Body of pancreas (tissue), 4 donors: Measurements from ENCODE around the gene LTBR. TPM values are rescaled to one million over a fixed set of nuclear protein-coding genes. Genes with fewer than 3 reads are reported as not detected.
A peak's percentile ranks its signal among the peaks of the same experiment; 100 is the strongest.

Source experiments
- ATAC-seq: fragments of 150-250 bp; one replicate; pipeline ENCODE4 v1.9.1; 2016
- DNase-seq, 4 donors: peaks; one replicate each; pipeline ENCODE4 v3.0.0-alpha.2; 2019
- H3K27ac ChIP-seq, 4 donors: fragments of 200-600 bp; sonication (generic); 1 replicate in 3 of 4; 2 replicates in 1 of 4; pipeline versions ENCODE4 v1.5.1 to v1.6.1; 2016 to 2019; ENCODE audit warnings: mild to moderate bottlenecking in 1 of 4, mixed read lengths in 1 of 4, moderate library complexity in 1 of 4
- H3K27me3 ChIP-seq, 2 donors: fragments of 200-600 bp; sonication (generic); one replicate each; pipeline ENCODE4 v1.6.0; 2016; ENCODE audit warnings: mild to moderate bottlenecking in 1 of 2
- H3K36me3 ChIP-seq, 2 donors: fragments of 200-600 bp; sonication (generic); replicated peaks in 1 of 2; 2 replicates each; pipeline ENCODE4 v1.5.1; 2016; ENCODE audit warnings: low read depth in 2 of 2; ENCODE audit not compliant: insufficient read depth in 1 of 2
- H3K4me1 ChIP-seq: fragments of 200-600 bp; sonication (generic); one replicate; pipeline ENCODE4 v1.6.0; 2016
- H3K4me3 ChIP-seq, 2 donors: fragments of 200-600 bp; sonication (generic); 1 replicate in 1 of 2; 2 replicates in 1 of 2; pipeline ENCODE4 v1.5.1; 2016 to 2019
- H3K9me3 ChIP-seq, 3 donors: fragments of 200-600 bp; sonication (generic); 1 replicate in 2 of 3; 2 replicates in 1 of 3; pipeline ENCODE4 v1.5.1; 2016
- CTCF ChIP-seq, 7 experiments: fragments of 450-650 bp in 4 of 7; fragments of 200-600 bp in 3 of 7; sonication (generic) in 3 of 7; IDR thresholded peaks; one replicate each; pipeline ENCODE4 v1.5.1; 2016 to 2019; ENCODE audit warnings: antibody characterized with exemption in 7 of 7
- POLR2A ChIP-seq, 3 donors: fragments of 450-650 bp; IDR thresholded peaks; one replicate each; pipeline ENCODE4 v1.6.1; 2016; ENCODE audit warnings: antibody characterized with exemption in 3 of 3, mild to moderate bottlenecking in 2 of 3
- WGBS, 2 donors: methylation state at CpG; one replicate each; pipeline ENCODE4 v1.1.5; 2017; 5-methylcytosine and 5-hydroxymethylcytosine counted together
- intact Hi-C: fragments of 100-400 bp; cut with DNase I; formaldehyde crosslinking; loops from one replicate; pipeline ENCODE4 v1.15.1; 2023
- total RNA-seq, 2 donors: library from RNA; depleted of rRNA; stranded (reverse); fragments of >200 nt; gene quantifications; one replicate each; pipeline ENCODE4 v1.1.0, GENCODE V29; 2016

The LTBR gene
- total RNA-seq, 2 donors from 2014 or later: 111 to 173 TPM

DNA sequence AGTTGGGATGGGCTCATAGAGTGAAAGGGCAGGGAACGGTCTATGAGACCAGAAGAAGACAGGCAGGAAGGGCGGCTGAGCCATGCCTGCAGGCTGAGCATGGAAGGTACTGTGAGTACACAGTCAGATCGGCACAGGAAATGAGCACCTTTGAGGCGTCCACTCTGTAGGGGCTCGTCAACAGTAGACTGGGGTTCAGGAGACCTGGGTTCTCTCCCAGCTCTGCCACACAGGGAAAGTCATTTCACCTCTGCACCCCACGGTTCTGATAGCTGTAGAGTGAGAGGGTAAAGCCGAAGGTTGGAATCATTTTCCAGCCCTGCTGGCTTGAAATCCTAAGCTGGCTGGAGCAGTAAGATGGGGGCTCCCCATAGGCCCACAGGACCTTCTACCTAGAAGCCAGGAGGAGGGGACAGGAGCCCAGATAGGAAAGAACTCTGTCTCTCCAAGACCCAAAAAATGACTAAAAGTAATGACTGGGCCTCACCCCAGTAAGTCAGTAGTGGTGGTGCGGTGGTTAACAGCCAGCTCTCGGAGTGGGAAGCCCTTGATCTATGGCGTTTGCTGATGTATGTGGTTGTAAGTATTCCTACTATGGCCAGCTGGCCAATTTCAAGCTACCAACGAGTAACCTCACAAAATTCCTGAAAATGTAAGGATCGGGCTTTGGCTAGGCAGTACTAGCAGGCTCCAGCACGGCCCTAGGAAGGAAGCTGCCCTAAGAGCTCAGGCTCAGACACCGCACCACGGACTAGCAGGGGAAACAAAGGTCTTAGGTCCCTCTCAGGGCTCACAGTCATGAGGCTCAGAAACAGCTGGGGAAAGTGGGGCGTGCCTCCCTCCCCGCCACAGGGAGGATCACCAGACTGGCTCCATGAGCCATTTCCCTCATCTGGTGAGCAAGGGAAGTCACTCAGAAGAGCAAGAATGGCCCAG lies 50.5 kb downstream of the LTBR start:
- 77 to 81% methylated on average over 13 to 17 of the region's 17 CpGs for WGBS, 2 donors
- no peaks in the 10 kb centered on the region for H3K27me3 ChIP-seq

GRCh38 chr12:6435961-6436715 lies 52.2 kb downstream of the LTBR start:
- Histone ChIP-seq H3K4me3 (no peak overlapping the region), H3K36me3 (no peaks in the 10 kb centered on the region), H3K27me3 (no peaks in the 10 kb centered on the region), H3K4me1 (no peaks in the 10 kb centered on the region), H3K9me3 (no peaks in the 10 kb centered on the region), H3K27ac (no peak overlapping the region)
- 80 to 81% methylated on average over 12 to 13 of the region's 13 CpGs for WGBS, 2 donors
- DNase-seq (peak in 1 of 4 donors; percentile 0), ATAC-seq (no peak)
- TF ChIP-seq CTCF (IDR thresholded peaks at IDR 0.05): no peak
- TF ChIP-seq POLR2A (IDR thresholded peaks at IDR 0.05): no peak
- intact Hi-C loops: no loop called here

More for the DNA sequence above, 50.5 kb downstream of the LTBR start:
- H3K4me3 ChIP-seq: no peak overlapping the region
- H3K36me3 ChIP-seq: no peaks in the 10 kb centered on the region
- intact Hi-C loops: no loop called here
- TF ChIP-seq CTCF (IDR thresholded peaks at IDR 0.05) (no peak), POLR2A (IDR thresholded peaks at IDR 0.05) (no peak)
- H3K9me3 ChIP-seq: no peaks in the 10 kb centered on the region
- ATAC-seq: no peak
- peaks cover 5% of the 10 kb centered on the region for H3K4me1 ChIP-seq
- no peak overlapping the region for H3K27ac ChIP-seq
- peak in 1 of 4 donors; percentile 5 for DNase-seq

DNA sequence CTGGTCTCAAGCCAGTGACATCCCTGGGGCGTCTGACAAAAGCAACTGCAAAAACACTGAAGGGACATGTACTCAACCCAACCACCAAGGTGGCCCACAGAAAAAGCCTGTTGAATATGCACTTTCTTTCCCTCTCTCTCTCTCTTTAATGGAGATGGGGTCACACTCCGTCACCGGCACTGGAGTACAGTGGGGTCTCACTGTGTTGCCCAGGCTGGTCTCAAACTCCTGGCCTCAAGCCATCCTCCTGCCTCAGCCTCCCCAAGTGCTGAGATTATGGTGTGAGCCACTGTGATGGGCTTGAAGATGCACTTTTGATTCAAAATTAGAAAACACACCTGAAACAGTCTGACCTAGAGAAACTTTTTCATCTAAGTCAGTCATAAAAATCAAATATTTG lies 53.6 kb downstream of the LTBR start:
- H3K4me1 ChIP-seq: no peaks in the 10 kb centered on the region
- intact Hi-C loops: no loop called here
- H3K27ac ChIP-seq: no peak overlapping the region
- no peak for ATAC-seq
- H3K27me3 ChIP-seq: no peaks in the 10 kb centered on the region
- H3K4me3 ChIP-seq: no peak overlapping the region
- TF ChIP-seq CTCF (IDR thresholded peaks at IDR 0.05): no peak
- no peak for TF ChIP-seq POLR2A (IDR thresholded peaks at IDR 0.05)
- H3K36me3 ChIP-seq: no peaks in the 10 kb centered on the region
- no peaks in the 10 kb centered on the region for H3K9me3 ChIP-seq
- WGBS, 2 donors: 44 to 79% methylated on average over 1 to 3 of the region's 3 CpGs
- peak in 1 of 4 donors; percentile 0 for DNase-seq

DNA sequence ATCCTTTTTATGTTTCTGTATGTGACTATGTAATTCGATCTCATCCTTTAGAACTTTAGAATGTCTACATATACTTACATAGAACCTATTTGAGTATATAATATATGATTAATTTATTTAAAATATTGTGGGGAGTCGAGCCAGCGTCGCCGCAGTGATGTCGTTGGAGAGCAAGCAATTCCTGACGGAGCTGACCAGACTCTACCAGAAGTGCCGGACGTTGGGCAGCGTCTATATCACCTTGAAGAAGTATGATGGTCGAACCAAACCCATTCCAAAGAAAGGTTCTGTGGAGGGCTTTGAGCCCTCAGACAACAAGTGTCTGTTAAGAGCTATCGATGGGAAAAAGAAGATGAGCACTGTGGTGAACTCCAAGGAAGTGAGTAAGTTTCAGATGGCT lies 54.4 kb downstream of the LTBR start:
- no peak for TF ChIP-seq CTCF (IDR thresholded peaks at IDR 0.05)
- no peak for TF ChIP-seq POLR2A (IDR thresholded peaks at IDR 0.05)
- no peak overlapping the region for H3K4me3 ChIP-seq
- no peaks in the 10 kb centered on the region for H3K36me3 ChIP-seq
- intact Hi-C loops: no loop called here
- no peaks in the 10 kb centered on the region for H3K4me1 ChIP-seq
- ATAC-seq: no peak
- H3K9me3 ChIP-seq: no peaks in the 10 kb centered on the region
- no peak for DNase-seq
- 79 to 83% methylated on average over 12 of the region's 12 CpGs for WGBS, 2 donors
- H3K27ac ChIP-seq: no peak overlapping the region
- H3K27me3 ChIP-seq: no peaks in the 10 kb centered on the region
